Activated CD4-positive, alpha-beta T cell treated with anti-CD3 and anti-CD28 coated beads for 36 hours (primary cell): Measurements from ENCODE around the gene PXMP2. TPM values are rescaled to one million over a fixed set of nuclear protein-coding genes. Genes with fewer than 3 reads are reported as not detected.

ENCODE experiments used
- ATAC-seq: fragments of 200-7000 bp; cut with Tn5 transposase; one replicate; pipeline ENCODE4 v1.10.0; 2021; ENCODE audit warnings: mild to moderate bottlenecking, moderate library complexity
- CTCF ChIA-PET: fragments of 350-600 bp; sonication (Branson Sonifier 250); formaldehyde crosslinking; loops from one replicate; lab custom pipeline; 2021; ENCODE audit warnings: antibody characterized with exemption; lab: Charles Lee
- POLR2A ChIA-PET: fragments of 350-600 bp; sonication (Branson Sonifier 250); formaldehyde crosslinking; loops from one replicate; lab custom pipeline; 2021; ENCODE audit warnings: antibody characterized with exemption, inconsistent platforms; lab: Charles Lee
- DNase-seq: peaks from one replicate; pipeline ENCODE4 v3.0.0-alpha.2; 2020
- H3K27ac Mint-ChIP-seq: one replicate; pipeline ENCODE4 v1.8.0; 2021; ENCODE audit warnings: mixed read lengths
- H3K27me3 Mint-ChIP-seq: one replicate; pipeline ENCODE4 v1.8.0; 2021; ENCODE audit warnings: mixed read lengths
- H3K36me3 Mint-ChIP-seq: one replicate; pipeline ENCODE4 v1.8.0; 2021; ENCODE audit warnings: low read depth, mixed read lengths
- H3K4me1 Mint-ChIP-seq: one replicate; pipeline ENCODE4 v1.8.0; 2021; ENCODE audit warnings: mixed read lengths
- H3K4me3 Mint-ChIP-seq: one replicate; pipeline ENCODE4 v1.8.0; 2021; ENCODE audit warnings: mild to moderate bottlenecking, moderate library complexity, mixed read lengths
- H3K9me3 Mint-ChIP-seq: one replicate; pipeline ENCODE4 v1.8.0; 2021; ENCODE audit warnings: low read depth, mixed read lengths
- intact Hi-C, 2 experiments: fragments of 100-400 bp; cut with DNase I in 1 of 2; cut with micrococcal nuclease in 1 of 2; formaldehyde crosslinking; loops; one replicate each; pipeline versions ENCODE4 v1.14.2 to v1.15.1; 2022 to 2024; cut with DNase I, micrococcal nuclease
- total RNA-seq, 2 experiments: library from RNA; stranded (reverse); gene quantifications; one replicate each; pipeline ENCODE4 v1.2.3, GENCODE V29; 2021

The PXMP2 gene
- total RNA-seq = 10 to 100 TPM; 12.2 to 14.3 TPM

DNA sequence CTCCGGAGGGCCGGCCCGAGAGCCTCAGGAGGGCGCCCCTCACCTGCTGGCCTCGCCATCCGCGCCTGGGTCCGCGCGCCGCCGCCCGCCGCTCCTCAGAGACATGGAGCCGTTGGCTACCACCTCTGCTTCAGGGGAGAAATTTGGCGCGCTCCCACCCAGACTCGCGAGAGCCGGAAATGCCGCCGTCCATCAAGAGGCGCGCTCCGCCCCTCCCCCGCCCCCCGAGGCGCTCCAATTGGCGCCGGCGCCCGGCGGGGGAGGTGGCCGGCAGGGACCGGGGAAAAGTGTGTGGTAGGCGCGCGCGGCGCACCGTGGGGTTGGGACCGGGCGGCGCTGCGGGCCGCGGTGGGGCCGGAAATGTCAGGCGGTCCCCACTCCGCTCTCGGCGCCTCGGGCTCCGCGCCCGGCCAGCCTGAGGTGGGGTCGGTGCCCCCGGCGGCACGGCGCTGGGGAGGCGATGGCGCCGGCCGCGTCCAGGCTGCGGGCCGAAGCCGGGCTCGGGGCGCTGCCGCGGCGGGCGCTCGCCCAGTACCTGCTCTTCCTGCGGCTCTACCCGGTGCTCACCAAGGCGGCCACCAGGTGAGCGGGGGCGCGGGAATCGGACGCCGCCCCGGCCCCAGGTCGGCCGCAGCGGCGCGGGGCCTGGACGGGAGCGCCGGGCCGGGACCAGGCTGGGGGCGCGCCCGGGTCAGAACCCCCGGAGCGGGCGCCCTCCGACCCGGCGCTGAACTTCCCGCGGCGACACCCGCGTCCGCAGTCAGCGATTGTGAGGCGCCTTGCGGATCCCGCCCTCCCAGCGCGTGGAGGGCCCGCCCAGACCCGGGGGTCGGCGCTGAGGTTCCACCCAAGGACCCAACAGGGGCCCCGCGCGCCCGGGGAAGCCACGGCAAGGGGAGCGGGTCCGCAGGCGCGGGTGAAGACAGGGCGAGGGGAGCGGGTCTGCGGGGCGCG, at the start of gene PXMP2, which contains the start of gene POLE:
Gene PXMP2, plus strand, starts transcription at position 377 of the 954 bp plus-strand sequence. Its CDS starts 84 bp downstream, at position 461.
Gene POLE, minus strand, starts transcription at position 132 of the 954 bp plus-strand sequence. Its CDS starts 27 bp downstream, at position 105.
- ChIA-PET POLR2A (no interaction called here), CTCF (no interaction called here)
- no peaks in the 10 kb centered on the region for H3K9me3 Mint-ChIP-seq
- H3K36me3 Mint-ChIP-seq = peaks cover 18% of the 10 kb centered on the region
- no peaks in the 10 kb centered on the region for H3K27me3 Mint-ChIP-seq
- H3K4me3 Mint-ChIP-seq = peak within 1 kb of the TSS; percentile 72
- ATAC-seq (peak; percentile 94), DNase-seq (peak; percentile 98)
- H3K27ac Mint-ChIP-seq = peak within 1 kb of the TSS; percentile 55
- intact Hi-C loops = loop anchor here (1.0 to 5.0 kb wide), 10 partner anchors 23 to 240 kb away; partner anchors contain the start of genes PGAM5 (in 2 of the 2), ANKLE2 (in 1 of the 2), CHFR (in 1 of the 2) and FBRSL1 (in 1 of the 2)
- peaks cover 19% of the 10 kb centered on the region for H3K4me1 Mint-ChIP-seq

DNA sequence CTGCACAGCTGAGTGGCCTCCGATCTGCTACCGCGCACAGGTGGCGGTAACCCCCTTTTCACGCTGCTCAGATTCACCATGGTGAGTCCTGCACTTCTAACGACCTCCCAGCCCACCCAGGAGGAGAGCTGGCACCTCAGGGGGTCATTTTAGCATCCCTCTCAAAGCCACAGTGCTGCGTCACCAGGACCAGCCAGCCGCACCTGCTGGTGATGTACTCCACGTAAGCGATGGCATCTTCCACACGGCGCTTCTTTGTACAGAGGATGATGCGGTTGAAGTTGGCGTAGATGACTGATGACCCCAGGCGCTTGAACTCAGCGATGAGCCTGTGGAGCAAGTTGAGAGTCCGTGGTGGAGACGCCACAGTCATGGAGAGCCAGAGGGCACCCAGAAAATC, 49.6 kb upstream of the PXMP2 start:
- Mint-ChIP-seq H3K4me1 (no peaks in the 10 kb centered on the region), H3K27ac (no peak overlapping the region), H3K36me3 (peaks cover 63% of the 10 kb centered on the region), H3K9me3 (no peaks in the 10 kb centered on the region), H3K27me3 (no peaks in the 10 kb centered on the region), H3K4me3 (no peak overlapping the region)
- ChIA-PET CTCF (interaction anchor here (0.6 to 1.4 kb wide), 2 partner anchors 11 to 21 kb away, joined by 3 read pairs; no protein-coding TSS in a partner anchor), POLR2A (no interaction called here)
- ATAC-seq (no peak), DNase-seq (no peak)
- intact Hi-C loops = no loop called here

DNA sequence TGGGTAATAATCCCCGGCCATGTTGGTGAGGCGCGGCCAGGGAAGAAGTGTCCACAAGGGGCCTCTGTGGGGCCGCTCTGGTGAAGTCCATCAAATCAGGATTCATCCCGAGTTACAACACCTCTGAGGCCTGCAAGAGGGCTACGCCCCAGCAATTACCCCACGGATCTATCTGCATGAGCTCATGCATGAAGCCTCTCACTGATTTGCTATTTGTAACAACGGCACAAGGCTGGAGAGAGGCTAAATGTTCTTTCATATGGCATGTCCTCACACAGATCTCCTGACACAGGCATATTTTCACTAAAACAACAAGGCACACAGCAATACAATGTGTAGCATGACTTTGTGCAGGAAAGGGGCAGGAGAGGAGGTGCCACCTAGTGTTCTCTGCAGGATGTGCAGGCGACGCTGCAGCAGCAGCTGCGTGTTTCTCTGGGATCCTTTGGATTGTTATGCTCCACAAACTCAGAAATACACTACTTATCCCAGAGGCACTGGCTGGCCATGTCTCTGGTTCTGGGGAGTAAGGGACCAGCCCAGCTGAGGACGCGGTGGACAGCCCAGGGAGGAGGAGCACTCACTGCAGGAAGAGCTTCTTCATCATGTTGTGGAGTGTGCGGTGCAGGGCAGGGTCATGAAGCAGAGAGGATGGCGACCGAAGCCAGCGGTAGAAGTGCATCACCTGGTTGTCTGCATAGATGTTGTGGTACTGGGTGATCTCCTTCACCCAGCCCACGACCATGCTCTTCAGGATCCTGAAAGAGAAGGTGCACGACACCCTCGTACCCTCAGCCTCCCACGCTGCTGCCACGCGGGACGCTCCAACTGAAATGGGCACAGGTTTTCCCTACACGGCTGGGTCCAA, 48.6 kb upstream of the PXMP2 start:
- ChIA-PET CTCF (interaction anchor here (0.6 to 1.4 kb wide), 7 partner anchors 12 to 311 kb away, joined by 3 to 4 read pairs (median 3); no protein-coding TSS in a partner anchor), POLR2A (no interaction called here)
- Mint-ChIP-seq H3K36me3 (peaks cover 62% of the 10 kb centered on the region), H3K4me3 (no peak overlapping the region), H3K27ac (no peak overlapping the region), H3K9me3 (no peaks in the 10 kb centered on the region), H3K27me3 (no peaks in the 10 kb centered on the region), H3K4me1 (no peaks in the 10 kb centered on the region)
- intact Hi-C loops = no loop called here
- ATAC-seq (peak; percentile 72), DNase-seq (peak; percentile 28)

DNA sequence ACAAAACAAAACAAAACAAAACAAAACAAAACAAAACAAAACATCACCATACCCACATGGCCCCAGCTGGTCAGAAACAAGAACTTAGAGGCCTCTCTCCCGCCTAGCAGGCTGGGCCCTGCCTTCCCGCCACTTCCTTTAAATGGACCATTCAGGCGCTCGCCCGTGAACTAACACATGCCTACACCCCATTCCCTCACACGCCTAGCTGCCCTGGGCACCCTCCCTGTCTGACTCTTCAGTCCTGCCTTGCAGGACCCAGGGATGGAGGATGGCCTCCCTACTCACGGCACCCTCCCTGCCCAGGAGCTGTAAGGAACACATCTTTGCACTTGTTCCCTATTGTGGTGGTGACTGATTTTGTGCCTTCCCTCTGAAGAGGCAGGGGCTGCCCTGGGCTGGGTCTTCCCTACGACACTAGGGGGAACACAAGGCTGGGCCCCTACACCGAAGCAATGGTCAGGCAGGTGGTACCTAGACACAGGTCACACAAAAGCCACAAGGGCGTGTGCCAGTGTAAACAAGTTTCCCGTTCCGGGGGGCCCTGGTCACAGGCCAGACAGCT, 47.3 kb upstream of the PXMP2 start:
- no peak for ATAC-seq
- no peak for DNase-seq
- intact Hi-C loops = no loop called here
- Mint-ChIP-seq H3K27me3 (no peaks in the 10 kb centered on the region), H3K27ac (no peak overlapping the region), H3K36me3 (peaks cover 55% of the 10 kb centered on the region), H3K4me1 (no peaks in the 10 kb centered on the region), H3K4me3 (no peak overlapping the region), H3K9me3 (no peaks in the 10 kb centered on the region)
- POLR2A ChIA-PET = no interaction called here
- CTCF ChIA-PET = interaction anchor here (0.6 kb wide), 1 partner anchor 49 kb away, joined by 3 read pairs; no protein-coding TSS in a partner anchor

DNA sequence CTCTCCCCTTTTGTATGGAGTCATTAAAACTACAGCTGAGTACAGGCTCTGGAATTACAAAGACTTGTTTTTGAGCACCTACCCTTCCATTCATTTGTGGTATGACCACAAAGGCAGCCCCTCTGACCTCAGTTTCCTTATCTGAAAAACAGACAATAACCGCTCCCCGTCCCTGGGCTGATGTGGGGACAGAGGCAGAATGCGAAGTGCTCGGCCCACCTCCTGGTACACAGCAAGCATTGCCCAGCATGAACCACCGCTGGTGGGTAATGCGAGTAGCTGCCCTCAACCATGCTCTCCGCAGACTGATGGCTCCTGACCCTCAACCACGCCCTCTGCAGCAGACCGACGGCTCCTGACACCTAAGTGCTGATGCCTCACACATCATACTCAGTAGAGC, 46.5 kb upstream of the PXMP2 start:
- no peaks in the 10 kb centered on the region for H3K9me3 Mint-ChIP-seq
- intact Hi-C loops = no loop called here
- H3K4me1 Mint-ChIP-seq = no peaks in the 10 kb centered on the region
- no peak overlapping the region for H3K27ac Mint-ChIP-seq
- H3K4me3 Mint-ChIP-seq = no peak overlapping the region
- CTCF ChIA-PET = interaction anchor here (0.6 to 0.7 kb wide), 3 partner anchors 19 to 547 kb away, joined by 3 to 6 read pairs (median 3); no protein-coding TSS in a partner anchor
- H3K36me3 Mint-ChIP-seq = peaks cover 50% of the 10 kb centered on the region
- POLR2A ChIA-PET = no interaction called here
- ATAC-seq = no peak
- no peak for DNase-seq
- no peaks in the 10 kb centered on the region for H3K27me3 Mint-ChIP-seq

DNA sequence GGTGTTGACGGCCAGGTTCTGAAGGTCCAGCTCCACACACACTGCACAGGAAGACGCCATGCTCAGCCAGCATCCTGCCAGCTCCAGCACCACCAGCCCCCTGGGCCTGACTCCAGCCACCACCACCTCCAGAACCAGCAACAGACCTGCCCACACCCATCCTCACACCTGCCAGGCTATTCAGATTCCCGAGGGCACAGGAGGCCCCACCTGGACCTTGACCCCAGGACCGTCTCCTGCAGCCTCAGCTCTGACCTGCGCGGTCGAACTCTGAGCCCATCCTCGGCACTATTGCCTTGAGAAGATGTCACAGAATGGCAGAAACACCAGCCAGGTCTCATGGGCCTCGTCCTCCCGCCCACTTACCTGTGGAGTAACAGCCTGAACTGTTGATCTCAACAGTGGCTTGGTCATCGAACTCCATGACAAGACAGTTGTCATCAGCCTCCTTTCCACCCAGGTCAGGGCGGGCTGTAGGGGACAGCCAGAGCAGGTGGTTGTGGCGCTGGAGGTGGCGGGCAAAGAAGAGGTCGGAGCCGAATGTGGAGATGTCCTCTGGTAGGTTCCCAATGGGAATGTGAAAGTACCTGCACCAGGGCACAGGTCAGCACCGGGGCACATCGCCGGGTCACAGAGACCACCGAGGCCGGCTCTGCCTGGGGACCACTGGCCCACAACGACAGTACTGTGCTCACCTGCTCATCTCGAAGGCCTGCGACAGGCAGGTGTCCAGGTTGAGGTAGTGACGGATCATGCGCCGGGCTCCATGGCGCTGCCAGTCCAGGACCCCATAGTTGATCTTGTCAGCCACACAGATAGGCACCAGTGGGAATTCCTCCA, 45.4 kb upstream of the PXMP2 start:
- Mint-ChIP-seq H3K27me3 (no peaks in the 10 kb centered on the region), H3K36me3 (peaks cover 53% of the 10 kb centered on the region), H3K4me3 (no peak overlapping the region), H3K27ac (no peak overlapping the region), H3K9me3 (no peaks in the 10 kb centered on the region), H3K4me1 (no peaks in the 10 kb centered on the region)
- CTCF ChIA-PET = no interaction called here
- intact Hi-C loops = no loop called here
- ATAC-seq = no peak
- POLR2A ChIA-PET = no interaction called here
- DNase-seq = no peak

DNA sequence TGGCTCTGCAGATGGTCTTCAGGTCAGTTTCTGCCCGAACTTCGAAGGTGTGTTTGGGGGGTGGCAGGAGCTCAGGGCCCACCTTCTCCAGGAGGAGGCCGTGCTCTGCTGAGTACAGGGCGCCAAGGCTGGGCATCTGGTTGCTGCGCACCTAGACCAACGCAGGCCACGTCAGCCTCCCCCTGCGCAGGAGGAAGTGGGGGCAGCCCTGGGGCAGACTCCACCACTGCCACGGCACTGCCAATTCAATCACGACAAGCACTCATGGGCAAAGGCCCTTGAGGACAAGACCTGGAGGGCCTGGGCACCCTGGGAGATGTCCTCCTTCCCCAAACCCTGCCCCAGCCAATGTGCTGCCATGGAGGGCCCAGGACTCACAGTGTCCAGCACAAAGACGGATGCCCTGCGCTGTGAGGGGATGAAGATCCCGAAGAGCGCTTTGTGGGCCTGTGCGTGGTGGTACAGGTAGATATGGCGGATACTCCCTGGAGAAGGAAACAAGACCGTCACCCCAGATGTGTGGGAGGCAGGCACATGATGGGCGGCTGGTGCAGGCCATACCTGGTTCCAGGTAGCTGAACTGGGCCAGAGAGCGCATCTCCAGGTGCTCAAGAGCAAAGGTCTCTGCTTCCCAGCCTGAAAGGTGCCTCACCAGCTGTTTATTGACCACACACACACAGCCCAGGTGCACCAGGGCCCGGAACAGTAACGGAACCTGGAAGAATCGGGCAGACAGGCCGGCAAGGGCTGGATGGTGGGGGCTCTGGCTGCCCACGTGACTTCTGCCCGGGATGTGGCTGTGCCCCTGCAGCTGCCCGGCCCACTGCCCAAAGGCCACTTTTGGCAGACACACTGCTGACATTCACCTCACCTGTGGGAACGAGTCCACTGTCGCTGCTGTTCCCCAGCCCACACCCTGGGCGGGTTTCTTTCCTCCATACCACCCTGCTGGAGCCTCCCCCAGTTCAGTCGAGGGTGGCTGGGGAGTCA, 44.2 kb upstream of the PXMP2 start:
- H3K4me3 Mint-ChIP-seq = no peak overlapping the region
- peaks cover 51% of the 10 kb centered on the region for H3K36me3 Mint-ChIP-seq
- ChIA-PET CTCF (no interaction called here), POLR2A (interaction anchor here (0.6 kb wide), 1 partner anchor 40 kb away, joined by 3 read pairs; no protein-coding TSS in a partner anchor)
- no peaks in the 10 kb centered on the region for H3K27me3 Mint-ChIP-seq
- H3K4me1 Mint-ChIP-seq = peaks cover 2% of the 10 kb centered on the region
- no peak overlapping the region for H3K27ac Mint-ChIP-seq
- DNase-seq (no peak), ATAC-seq (no peak)
- intact Hi-C loops = no loop called here
- H3K9me3 Mint-ChIP-seq = no peaks in the 10 kb centered on the region

DNA sequence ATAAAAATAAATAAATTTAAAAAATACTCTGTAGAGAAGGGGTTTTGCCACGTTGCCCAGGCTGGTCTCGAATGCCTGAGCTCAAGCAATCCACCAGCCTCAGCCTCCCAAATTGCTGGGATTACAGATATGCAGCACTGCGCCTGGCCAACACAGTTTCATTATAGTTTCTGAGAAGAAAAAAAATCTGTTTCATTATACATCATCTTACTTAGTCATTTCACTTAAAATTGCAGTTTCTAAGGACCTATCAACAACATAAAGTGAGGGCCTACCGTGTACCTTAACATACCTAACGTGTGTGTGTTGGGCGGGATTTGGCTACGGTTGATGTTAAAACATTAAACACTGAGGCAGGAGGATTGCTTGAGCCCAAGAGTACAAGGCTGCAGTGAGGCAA, 40.5 kb upstream of the PXMP2 start:
- peak; percentile 26 for ATAC-seq
- POLR2A ChIA-PET = no interaction called here
- H3K27me3 Mint-ChIP-seq = no peaks in the 10 kb centered on the region
- H3K4me1 Mint-ChIP-seq = peaks cover 2% of the 10 kb centered on the region
- peaks cover 50% of the 10 kb centered on the region for H3K36me3 Mint-ChIP-seq
- no peak overlapping the region for H3K4me3 Mint-ChIP-seq
- no peak for DNase-seq
- H3K9me3 Mint-ChIP-seq = no peaks in the 10 kb centered on the region
- H3K27ac Mint-ChIP-seq = no peak overlapping the region
- intact Hi-C loops = no loop called here
- CTCF ChIA-PET = interaction anchor here (0.5 kb wide), 1 partner anchor 54 kb away, joined by 4 read pairs; no protein-coding TSS in a partner anchor

DNA sequence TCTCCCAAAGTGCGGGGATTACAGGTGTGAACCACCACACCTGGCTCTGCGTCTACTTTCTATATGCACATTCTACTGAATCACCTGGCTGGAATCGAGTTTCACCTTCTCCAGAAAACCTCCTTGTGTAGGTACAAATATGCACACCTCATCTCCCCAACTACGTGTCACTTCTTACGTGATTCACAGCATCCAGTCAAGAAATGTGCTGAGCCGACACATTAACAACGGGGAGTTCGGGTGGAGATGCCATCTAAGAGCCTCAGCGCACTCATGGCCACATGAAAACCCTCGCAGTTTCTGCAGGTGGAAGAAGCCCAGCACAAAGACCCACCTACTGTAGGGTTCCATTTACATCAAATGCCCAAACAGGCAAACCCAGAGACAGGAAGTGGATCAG, 39.5 kb upstream of the PXMP2 start:
- no peak overlapping the region for H3K4me3 Mint-ChIP-seq
- no peak overlapping the region for H3K27ac Mint-ChIP-seq
- peaks cover 2% of the 10 kb centered on the region for H3K4me1 Mint-ChIP-seq
- peaks cover 56% of the 10 kb centered on the region for H3K36me3 Mint-ChIP-seq
- ATAC-seq = no peak
- ChIA-PET CTCF (no interaction called here), POLR2A (no interaction called here)
- intact Hi-C loops = no loop called here
- no peaks in the 10 kb centered on the region for H3K9me3 Mint-ChIP-seq
- DNase-seq = no peak
- no peaks in the 10 kb centered on the region for H3K27me3 Mint-ChIP-seq
